Neural cell (in vitro differentiated cells): ENCODE measurements around the gene NDUFA12. TPM values are rescaled to one million over a fixed set of nuclear protein-coding genes. Genes with fewer than 3 reads are reported as not detected.

Experiments
- H2AFZ ChIP-seq: fragments of 200-600, 300-800 bp; sonication (generic), shearing (Covaris generic); 2 replicates; pipeline ENCODE4 v1.6.0; 2014; ENCODE audit warnings: low read depth, mild to moderate bottlenecking, antibody characterized with exemption, low read length, moderate library complexity
- H3F3A ChIP-seq: fragments of 200-600 bp; shearing (Covaris generic); 2 replicates; pipeline ENCODE4 v1.6.1; 2016; ENCODE audit warnings: mild to moderate bottlenecking, moderate library complexity, mixed read lengths, antibody characterized with exemption, low read length; ENCODE audit not compliant: insufficient read depth, poor library complexity, severe bottlenecking
- H3K27ac ChIP-seq: fragments of 200-600, 300-800 bp; sonication (generic), shearing (Covaris generic); 2 replicates; pipeline ENCODE4 v1.5.1; 2014; ENCODE audit warnings: mild to moderate bottlenecking, low read length, moderate library complexity
- H3K27me3 ChIP-seq: fragments of 300-800, 200-600 bp; sonication (generic), shearing (Covaris generic); 2 replicates; pipeline ENCODE4 v1.6.0; 2014; ENCODE audit warnings: mild to moderate bottlenecking, low read depth, low read length, moderate library complexity; ENCODE audit not compliant: insufficient read depth
- H3K36me3 ChIP-seq: fragments of 300-800, 200-600 bp; sonication (generic), shearing (Covaris generic); 2 replicates; pipeline ENCODE4 v1.5.1; 2014; ENCODE audit warnings: mild to moderate bottlenecking, antibody characterized with exemption, low read length, moderate library complexity; ENCODE audit not compliant: insufficient read depth
- H3K4me2 ChIP-seq: fragments of 300-800, 200-600 bp; sonication (generic), shearing (Covaris generic); 2 replicates; pipeline ENCODE4 v1.6.0; 2014; ENCODE audit warnings: mild to moderate bottlenecking, low read length
- H3K4me3 ChIP-seq: fragments of 300-800, 200-600 bp; sonication (generic), shearing (Covaris generic); 2 replicates; pipeline ENCODE4 v1.5.1; 2014; ENCODE audit warnings: mild to moderate bottlenecking, low read length, moderate library complexity
- H3K79me2 ChIP-seq: fragments of 200-600 bp; shearing (Covaris generic); replicated peaks from 2 replicates; pipeline ENCODE4 v1.6.0; 2014; ENCODE audit warnings: mild to moderate bottlenecking, low read length, moderate library complexity; ENCODE audit not compliant: insufficient read depth
- H3K9ac ChIP-seq: fragments of 300-800, 200-600 bp; sonication (generic), shearing (Covaris generic); 2 replicates; pipeline ENCODE4 v1.6.1; 2016; ENCODE audit warnings: mild to moderate bottlenecking, low read length, mixed read lengths
- H3K9me2 ChIP-seq: fragments of 200-600 bp; shearing (Covaris generic); 2 replicates; pipeline ENCODE4 v1.6.1; 2016; ENCODE audit warnings: mild to moderate bottlenecking, low read length, mixed read lengths; ENCODE audit not compliant: insufficient read depth
- H3K9me3 ChIP-seq: fragments of 200-600, 300-800 bp; sonication (generic), shearing (Covaris generic); 2 replicates; pipeline ENCODE4 v1.6.1; 2016; ENCODE audit warnings: mild to moderate bottlenecking, mixed run types, low read length, moderate library complexity, mixed read lengths
- H4K20me1 ChIP-seq: fragments of 200-600 bp; shearing (Covaris generic); 2 replicates; pipeline ENCODE4 v1.6.1; 2016; ENCODE audit warnings: mild to moderate bottlenecking, mixed run types; ENCODE audit not compliant: insufficient read depth
- EP300 ChIP-seq: fragments of 450-650 bp; conservative IDR thresholded peaks from 2 replicates; pipeline ENCODE4 v1.6.1; 2014; ENCODE audit warnings: antibody characterized with exemption, mild to moderate bottlenecking, moderate library complexity; ENCODE audit not compliant: poor library complexity, severe bottlenecking
- EZH2 ChIP-seq: fragments of 200-600, 300-800 bp; shearing (Covaris generic), sonication (generic); IDR thresholded peaks from 2 replicates; pipeline ENCODE4 v1.6.1; 2014; ENCODE audit warnings: antibody characterized with exemption, low read length, borderline replicate concordance, mild to moderate bottlenecking; ENCODE audit not compliant: insufficient read depth, poor library complexity, severe bottlenecking
- MXI1 ChIP-seq: fragments of 450-650 bp; conservative IDR thresholded peaks from 2 replicates; pipeline ENCODE4 v1.6.1; 2014; ENCODE audit warnings: antibody characterized with exemption, mild to moderate bottlenecking; ENCODE audit not compliant: poor library complexity, severe bottlenecking
- POLR2AphosphoS5 ChIP-seq: IDR thresholded peaks from 2 replicates; pipeline ENCODE4 v1.6.1; 2012
- RAD21 ChIP-seq: fragments of 450-650 bp; conservative IDR thresholded peaks from 2 replicates; pipeline ENCODE4 v1.6.1; 2014; ENCODE audit warnings: antibody characterized with exemption, mild to moderate bottlenecking, moderate library complexity
- SMC3 ChIP-seq: fragments of 450-650 bp; conservative IDR thresholded peaks from 2 replicates; pipeline ENCODE4 v1.6.1; 2014; ENCODE audit warnings: antibody characterized with exemption, mild to moderate bottlenecking, moderate library complexity; ENCODE audit not compliant: poor library complexity
- TAF1 ChIP-seq: IDR thresholded peaks from 2 replicates; pipeline ENCODE4 v1.6.1; 2012; ENCODE audit warnings: low read depth
- polyA plus RNA-seq: library from polyadenylated mRNA; depleted of rRNA; stranded (reverse); fragments of >200 nt; gene quantifications from 2 replicates; pipeline ENCODE4 v1.2.3, GENCODE V29; 2014
- TF ChIP-seq, protein P1 (sequence below): IDR thresholded peaks from 2 replicates; pipeline ENCODE4 v1.6.1; 2012; ENCODE audit warnings: borderline replicate concordance
- TF ChIP-seq, protein P2 (sequence below): fragments of 450-650 bp; IDR thresholded peaks from 2 replicates; pipeline ENCODE4 v1.5.1; 2014; ENCODE audit warnings: antibody characterized with exemption, mild to moderate bottlenecking, moderate library complexity; ENCODE audit not compliant: poor library complexity, severe bottlenecking

NDUFA12 gene
- polyA plus RNA-seq, 1 donor from 2014 or later = 357 TPM

DNA sequence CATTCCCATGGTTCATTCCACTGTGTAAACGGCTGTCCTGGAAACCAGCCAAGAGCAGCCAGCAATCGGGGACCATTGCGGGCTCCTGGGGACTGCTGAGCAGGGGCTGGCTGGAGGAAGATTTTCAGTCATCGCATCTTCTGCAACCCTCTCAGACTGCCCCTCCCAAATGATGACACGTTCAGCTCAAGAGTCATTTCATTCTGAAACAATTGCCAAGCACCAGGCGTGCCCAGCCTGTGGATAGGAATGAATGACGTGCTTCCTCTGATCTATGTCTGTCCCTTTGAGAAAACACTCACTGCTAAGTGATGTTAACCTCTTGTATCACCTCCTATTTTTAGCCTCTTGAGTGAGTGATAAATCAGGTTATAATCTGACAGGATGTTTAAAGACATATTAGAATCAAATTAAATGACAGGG is 62.0 kb downstream of the NDUFA12 start:
- Histone ChIP-seq H3K27ac (peak overlapping the region; percentile 75), H2AFZ (peak overlapping the region; percentile 1), H3K79me2 (no peaks in the 10 kb centered on the region), H3K4me3 (peak overlapping the region; percentile 30), H3K9me3 (no peaks in the 10 kb centered on the region), H3K9ac (peak overlapping the region; percentile 42), H3K36me3 (no peaks in the 10 kb centered on the region), H3K27me3 (no peaks in the 10 kb centered on the region), H3K4me2 (no peak overlapping the region), H4K20me1 (no peaks in the 10 kb centered on the region), H3F3A (no peaks in the 10 kb centered on the region), H3K9me2 (no peaks in the 10 kb centered on the region)
- TF ChIP-seq RAD21 (no peak), EP300 (peak; percentile 91), POLR2AphosphoS5 (peak; percentile 45)

DNA sequence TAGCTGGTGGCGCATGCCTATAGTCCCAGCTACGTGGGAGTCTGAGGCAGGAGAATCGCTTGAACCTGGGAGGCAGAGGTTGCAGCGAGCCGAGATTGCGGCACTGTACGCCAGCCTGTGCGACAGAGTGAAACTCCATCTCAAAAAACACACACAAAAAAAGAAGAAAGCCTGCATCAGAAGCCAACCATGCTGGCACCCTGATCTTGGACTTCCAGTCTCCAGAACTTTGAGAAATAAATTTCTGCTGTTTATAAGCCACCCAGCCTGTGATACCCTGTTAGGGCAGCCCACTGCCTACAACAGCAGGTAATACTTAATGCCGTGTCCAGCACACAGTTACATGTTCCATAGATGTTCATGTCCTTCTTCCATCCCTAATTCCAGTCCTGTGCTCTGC is 62.7 kb downstream of the NDUFA12 start:
- H3K4me3 ChIP-seq = peak overlapping the region; percentile 30
- H3K27ac ChIP-seq = peak overlapping the region; percentile 75
- H3F3A ChIP-seq = no peaks in the 10 kb centered on the region
- no peaks in the 10 kb centered on the region for H3K9me2 ChIP-seq
- no peaks in the 10 kb centered on the region for H3K79me2 ChIP-seq
- H3K9ac ChIP-seq = peak overlapping the region; percentile 42
- TF ChIP-seq, protein P1, sequence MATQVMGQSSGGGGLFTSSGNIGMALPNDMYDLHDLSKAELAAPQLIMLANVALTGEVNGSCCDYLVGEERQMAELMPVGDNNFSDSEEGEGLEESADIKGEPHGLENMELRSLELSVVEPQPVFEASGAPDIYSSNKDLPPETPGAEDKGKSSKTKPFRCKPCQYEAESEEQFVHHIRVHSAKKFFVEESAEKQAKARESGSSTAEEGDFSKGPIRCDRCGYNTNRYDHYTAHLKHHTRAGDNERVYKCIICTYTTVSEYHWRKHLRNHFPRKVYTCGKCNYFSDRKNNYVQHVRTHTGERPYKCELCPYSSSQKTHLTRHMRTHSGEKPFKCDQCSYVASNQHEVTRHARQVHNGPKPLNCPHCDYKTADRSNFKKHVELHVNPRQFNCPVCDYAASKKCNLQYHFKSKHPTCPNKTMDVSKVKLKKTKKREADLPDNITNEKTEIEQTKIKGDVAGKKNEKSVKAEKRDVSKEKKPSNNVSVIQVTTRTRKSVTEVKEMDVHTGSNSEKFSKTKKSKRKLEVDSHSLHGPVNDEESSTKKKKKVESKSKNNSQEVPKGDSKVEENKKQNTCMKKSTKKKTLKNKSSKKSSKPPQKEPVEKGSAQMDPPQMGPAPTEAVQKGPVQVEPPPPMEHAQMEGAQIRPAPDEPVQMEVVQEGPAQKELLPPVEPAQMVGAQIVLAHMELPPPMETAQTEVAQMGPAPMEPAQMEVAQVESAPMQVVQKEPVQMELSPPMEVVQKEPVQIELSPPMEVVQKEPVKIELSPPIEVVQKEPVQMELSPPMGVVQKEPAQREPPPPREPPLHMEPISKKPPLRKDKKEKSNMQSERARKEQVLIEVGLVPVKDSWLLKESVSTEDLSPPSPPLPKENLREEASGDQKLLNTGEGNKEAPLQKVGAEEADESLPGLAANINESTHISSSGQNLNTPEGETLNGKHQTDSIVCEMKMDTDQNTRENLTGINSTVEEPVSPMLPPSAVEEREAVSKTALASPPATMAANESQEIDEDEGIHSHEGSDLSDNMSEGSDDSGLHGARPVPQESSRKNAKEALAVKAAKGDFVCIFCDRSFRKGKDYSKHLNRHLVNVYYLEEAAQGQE = no peak
- TF ChIP-seq TAF1 (no peak), EP300 (no peak), MXI1 (no peak), POLR2AphosphoS5 (no peak), SMC3 (no peak), EZH2 (no peak), RAD21 (no peak)
- TF ChIP-seq, protein P2, sequence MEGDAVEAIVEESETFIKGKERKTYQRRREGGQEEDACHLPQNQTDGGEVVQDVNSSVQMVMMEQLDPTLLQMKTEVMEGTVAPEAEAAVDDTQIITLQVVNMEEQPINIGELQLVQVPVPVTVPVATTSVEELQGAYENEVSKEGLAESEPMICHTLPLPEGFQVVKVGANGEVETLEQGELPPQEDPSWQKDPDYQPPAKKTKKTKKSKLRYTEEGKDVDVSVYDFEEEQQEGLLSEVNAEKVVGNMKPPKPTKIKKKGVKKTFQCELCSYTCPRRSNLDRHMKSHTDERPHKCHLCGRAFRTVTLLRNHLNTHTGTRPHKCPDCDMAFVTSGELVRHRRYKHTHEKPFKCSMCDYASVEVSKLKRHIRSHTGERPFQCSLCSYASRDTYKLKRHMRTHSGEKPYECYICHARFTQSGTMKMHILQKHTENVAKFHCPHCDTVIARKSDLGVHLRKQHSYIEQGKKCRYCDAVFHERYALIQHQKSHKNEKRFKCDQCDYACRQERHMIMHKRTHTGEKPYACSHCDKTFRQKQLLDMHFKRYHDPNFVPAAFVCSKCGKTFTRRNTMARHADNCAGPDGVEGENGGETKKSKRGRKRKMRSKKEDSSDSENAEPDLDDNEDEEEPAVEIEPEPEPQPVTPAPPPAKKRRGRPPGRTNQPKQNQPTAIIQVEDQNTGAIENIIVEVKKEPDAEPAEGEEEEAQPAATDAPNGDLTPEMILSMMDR = no peak
- H3K27me3 ChIP-seq = no peaks in the 10 kb centered on the region
- H2AFZ ChIP-seq = no peak overlapping the region
- no peaks in the 10 kb centered on the region for H4K20me1 ChIP-seq
- H3K36me3 ChIP-seq = no peaks in the 10 kb centered on the region
- H3K4me2 ChIP-seq = no peak overlapping the region
- no peaks in the 10 kb centered on the region for H3K9me3 ChIP-seq

DNA sequence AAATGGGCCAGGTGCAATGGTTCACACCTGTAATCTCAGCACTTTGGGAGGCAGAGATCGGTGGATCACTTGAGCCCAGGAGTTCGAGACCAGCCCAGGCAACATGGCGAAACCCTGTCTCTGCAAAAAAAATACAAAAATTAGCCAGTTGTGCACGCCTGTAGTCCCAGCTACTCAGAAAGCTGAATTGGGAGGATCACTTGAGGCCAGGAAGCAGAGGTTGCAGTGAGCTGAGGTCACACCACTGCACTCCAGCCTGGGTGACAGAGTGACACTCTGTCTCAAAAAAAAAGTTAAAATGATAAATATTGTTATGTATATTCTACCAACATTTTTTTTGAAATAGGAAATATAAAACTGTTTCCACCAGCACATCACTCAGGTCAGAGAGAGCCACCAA is 64.9 kb downstream of the NDUFA12 start:
- Histone ChIP-seq H3F3A (no peaks in the 10 kb centered on the region), H3K79me2 (no peaks in the 10 kb centered on the region), H3K9ac (no peak overlapping the region), H3K4me3 (no peak overlapping the region), H3K27ac (no peak overlapping the region), H2AFZ (no peak overlapping the region), H4K20me1 (no peaks in the 10 kb centered on the region), H3K27me3 (no peaks in the 10 kb centered on the region), H3K4me2 (no peak overlapping the region), H3K9me3 (no peaks in the 10 kb centered on the region), H3K9me2 (no peaks in the 10 kb centered on the region), H3K36me3 (no peaks in the 10 kb centered on the region)
- TF ChIP-seq EZH2 (no peak), POLR2AphosphoS5 (no peak)
- TF ChIP-seq, protein P2 = no peak
